ENCODE measurements around the gene STARD8.

STARD8 gene

DNA sequence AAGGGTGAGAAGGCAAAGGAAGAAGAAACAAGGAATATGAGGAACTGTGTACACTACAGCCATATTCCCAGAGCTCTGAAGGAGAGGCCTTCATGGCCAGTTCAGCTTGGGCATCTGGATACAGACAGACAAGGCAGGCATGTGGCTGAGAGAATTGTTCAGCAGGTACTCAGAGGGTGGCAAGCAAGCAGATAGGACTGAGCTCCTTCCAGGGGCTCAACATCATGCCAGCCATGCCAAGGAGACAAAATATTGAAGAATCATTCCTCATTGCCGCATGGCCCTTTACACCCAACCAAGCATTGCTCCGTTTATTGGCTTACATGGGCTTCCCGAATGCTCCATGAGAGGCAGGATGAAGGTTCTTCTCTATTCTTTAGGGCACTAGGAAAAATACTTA, 102.8 kb downstream of the STARD8 start:
- DNase-seq (ENCODE audit: low read depth): no peak

DNA sequence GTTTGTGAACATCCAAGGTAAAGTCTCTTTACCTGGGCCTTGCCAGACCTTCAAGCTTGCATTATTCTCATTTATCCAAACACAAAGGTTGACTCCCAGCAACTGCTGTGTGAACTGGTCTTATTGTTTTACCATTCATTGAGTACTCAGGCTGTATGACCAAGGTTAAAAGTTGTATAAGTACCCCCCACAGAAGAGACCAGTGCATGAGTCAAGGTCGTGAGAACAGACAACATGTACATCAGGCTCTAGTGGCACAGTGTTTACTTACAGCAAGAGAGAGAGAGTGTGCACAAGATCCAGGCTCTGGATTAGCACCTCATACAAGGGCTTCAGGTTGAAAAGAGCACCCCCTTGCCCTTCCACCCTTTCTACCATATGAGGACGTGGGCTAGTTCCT, 103.9 kb downstream of the STARD8 start:
- no peak for DNase-seq (ENCODE audit: low read depth)

DNA sequence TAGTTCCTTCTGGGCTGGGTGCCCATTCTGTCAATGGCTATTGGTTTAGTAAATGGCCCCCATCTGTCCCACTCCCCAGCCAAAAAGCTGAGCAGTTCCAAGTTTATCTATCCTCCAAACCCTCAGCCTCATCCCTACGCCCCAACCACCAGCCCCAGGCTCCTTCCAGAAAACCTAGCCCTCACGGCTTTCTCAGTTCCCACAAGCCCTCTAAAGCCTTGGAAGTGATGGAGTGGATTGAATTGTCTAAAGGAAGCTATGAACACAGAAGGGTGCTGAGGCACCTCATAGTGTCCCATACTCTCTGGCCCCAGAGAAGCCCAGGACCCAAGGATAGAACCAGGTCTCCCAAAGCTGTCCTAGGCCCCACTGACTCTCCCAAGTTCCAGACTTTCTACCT, 105.8 kb downstream of the STARD8 start:
- DNase-seq (ENCODE audit: low read depth): no peak

DNA sequence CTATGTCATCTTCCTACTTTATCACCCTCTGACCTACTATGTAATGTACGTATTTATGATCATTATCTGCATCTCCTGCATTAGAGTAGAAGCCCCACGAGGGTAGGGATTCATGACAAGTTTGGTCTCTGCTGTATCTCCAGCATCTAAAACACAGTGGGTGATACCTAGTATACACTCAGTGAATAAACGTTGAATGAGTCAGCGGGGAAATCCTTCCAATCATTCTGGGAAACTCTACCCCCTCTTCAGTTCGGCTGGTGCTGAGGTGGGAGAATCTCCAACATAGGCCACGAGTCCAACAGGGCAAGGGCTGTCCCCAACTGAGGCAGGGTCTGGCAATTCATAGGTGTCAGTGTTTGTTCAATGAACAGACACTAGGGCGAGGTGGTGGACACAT, 106.9 kb downstream of the STARD8 start:
- DNase-seq (ENCODE audit: low read depth): no peak

DNA sequence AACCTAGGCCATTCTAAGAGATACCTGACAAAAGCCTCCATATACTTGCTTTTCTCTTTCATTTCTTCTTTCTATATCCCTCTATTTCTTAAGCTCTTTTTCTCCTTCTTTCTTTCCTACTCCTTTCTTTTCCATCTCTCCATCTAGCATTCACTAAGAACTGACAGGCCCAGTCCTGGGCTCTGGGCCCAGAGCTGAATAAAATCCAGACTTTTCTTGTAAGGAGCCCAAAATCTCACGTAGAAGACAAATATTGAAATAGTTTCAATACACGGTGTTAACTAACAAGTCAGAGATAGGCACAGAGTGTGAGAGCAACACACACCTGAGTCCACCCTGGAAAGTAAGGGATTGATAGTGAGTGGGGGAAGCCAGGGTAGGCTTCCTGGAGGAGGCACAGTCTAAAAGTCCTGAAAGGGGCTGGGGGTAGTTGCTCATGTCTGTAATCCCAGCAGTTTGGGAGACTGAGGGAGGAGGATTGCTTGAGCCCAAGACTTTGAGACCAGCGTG, 108.2 kb downstream of the STARD8 start:
- DNase-seq (ENCODE audit: low read depth): no peak

DNA sequence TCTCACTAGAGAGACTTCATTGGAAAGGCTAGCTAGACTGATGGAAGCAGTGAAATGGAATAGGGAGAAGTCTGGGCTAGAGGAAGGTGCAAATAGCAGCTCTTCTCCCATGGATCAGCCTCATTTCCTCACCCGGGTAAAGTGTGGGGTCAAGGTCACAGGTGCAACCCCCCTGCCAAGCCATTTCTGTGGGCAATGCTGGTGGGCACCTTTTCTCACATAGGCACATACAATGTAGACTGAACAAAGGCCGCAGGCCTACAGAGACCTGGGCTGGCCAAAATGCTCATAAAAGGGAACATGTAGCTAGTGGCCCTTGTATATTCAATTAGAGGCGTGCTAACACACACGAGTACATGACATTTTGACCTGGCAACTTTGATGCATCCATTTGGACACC, 109.9 kb downstream of the STARD8 start:
- DNase-seq (ENCODE audit: low read depth): no peak

DNA sequence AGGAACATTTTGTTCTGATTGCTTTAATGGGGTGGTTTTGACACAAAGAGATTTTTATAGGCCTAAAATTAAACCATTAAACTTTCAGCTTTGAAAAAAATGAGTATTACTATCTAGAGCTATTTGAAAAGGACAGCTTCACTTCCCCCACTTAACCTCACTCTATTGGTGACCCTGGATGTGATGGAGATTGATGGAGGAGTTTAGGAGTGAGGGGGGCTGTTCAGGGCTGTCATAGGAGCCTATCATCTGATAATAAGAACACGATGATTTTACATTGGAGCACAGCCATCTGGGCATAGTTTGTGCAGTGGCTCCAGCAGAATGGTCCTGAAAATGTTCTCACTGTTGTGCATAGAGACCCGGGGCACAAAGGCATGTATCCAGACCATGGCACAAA, 110.3 kb downstream of the STARD8 start:
- no peak for DNase-seq (ENCODE audit: low read depth)

DNA sequence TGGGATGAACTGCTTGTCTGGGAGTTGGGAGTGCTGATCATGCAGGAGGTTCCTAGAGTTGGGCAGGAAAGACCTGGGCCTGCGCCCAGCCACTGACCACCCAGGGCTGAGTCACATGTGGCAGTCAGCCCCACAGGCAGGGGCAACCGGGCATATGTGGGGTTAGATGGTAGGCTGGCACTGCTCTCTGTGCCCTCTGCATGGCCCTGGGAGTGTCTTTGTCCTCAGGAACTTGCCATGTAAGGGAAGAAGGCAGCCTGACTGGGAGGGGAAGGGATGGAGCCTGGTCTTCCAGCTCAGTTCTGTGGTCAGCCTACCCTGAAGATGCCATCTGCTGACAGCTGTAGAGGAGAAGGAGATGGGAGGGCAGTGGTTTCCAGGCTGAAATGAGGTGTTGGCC, 111.2 kb downstream of the STARD8 start:
- DNase-seq (ENCODE audit: low read depth): no peak

DNA sequence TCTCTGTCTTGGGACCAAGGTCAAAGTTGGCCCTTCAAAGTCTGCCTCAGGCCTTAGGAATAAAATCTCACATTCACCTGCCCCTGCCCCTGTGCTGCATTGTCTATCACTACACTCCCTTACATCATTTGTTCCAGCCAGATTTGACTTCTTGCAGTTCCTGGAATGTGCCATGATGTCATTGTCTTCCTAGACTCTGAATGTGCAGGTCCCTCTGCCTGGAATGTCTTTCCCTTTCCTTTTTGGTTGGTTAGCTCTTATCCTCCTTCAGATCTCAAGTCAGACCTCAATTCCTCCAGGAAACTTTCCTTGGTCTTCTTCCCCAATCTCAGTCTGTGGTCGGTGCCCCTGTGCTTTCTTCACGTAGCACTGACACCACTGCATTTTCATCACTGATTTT, 113.6 kb downstream of the STARD8 start:
- DNase-seq (ENCODE audit: low read depth): no peak

DNA sequence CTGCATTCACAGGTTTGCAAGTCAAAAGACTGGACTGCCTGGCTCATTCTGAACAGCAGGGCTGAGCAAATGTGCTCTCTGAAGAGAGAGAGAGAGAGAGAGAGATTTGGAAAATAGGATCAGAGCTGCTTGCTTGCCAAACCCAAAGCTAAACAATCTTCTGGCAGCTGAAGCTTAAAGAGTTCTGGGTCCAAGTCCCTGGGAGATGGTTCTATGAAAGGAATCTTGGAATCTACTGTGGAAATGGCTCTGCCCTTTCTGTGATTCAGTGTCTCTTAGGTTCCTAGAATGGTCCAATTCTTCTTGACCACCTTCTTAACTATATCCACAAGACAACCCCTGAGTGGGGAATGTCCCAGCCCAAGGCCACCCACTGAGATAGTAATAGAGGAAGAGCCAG, 115.3 kb downstream of the STARD8 start:
- DNase-seq (ENCODE audit: low read depth): no peak

DNA sequence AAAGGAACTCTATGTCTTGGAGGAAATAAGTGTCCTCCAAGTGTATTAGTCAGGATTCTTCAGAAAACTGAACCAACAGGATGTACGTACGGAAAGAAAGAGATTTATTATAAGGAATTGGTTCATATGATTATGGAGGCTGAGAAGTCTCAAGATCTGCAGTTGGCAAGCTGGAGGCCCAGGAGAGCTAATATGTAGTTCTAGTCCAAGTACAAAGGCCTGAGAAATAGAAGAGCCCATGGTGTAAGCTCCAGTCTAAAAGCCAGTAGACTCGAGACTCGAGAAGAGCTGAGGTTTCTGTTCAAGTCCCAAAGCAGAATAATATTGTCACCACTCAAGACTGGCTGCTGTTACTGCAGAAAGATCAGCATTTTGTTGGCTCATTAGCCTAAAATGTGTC, 116.0 kb downstream of the STARD8 start:
- DNase-seq (ENCODE audit: low read depth): no peak

Data from stimulated activated CD4-positive, alpha-beta T cell treated with anti-CD3 and anti-CD28 coated beads, Interleukin-2, amount 100 ng/mL, for 4 hours (primary cell).